ENCODE data around the gene ILRUN.
A peak's percentile ranks its signal among the peaks of the same experiment; 100 is the strongest.
"Not testable (repeated sequence)": the region's sequence is repeated elsewhere in the genome, so short reads cannot be mapped to it uniquely, and the experiment has no call there.

The ILRUN gene

DNA sequence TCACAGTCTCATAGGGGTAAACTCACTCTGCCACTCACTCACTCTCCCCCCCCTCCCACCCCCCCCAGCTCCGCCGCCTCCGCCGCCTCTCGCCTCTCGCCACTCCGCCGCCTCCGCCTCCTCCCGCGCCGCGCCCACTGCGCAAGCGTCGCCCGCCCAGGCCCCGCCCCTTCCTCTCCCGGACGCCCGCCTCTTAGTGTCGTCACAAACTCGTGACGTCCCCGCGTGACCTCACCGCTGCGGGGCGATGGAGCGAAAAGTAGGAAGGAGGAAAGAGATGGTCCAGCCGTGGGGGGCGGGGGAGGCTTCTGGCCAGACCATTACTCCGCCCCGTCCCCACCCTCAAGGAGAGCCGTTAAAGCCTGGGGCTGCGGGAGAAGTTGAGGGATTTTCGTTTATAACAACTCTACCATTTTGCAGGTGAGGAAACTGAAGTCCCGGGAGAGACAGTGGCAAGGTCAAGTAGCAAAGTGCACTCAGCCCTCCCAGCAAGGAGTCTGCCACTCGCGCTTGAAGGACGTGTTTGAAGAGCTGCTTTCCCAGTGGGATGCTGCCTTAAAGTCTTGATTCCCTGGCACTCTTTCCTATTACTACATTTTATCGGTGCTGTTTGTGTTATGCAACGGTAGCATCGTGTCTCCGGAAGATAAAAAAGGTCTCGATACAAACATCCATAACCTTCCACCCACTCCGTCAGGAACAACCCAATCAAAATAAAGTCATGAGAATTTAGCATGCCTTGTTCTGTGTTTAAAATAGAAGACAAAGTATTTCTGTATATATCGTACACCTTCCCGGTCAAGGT lies at the start of gene ILRUN:
TSS of gene ILRUN (minus strand) at position 29 of the 805 bp plus-strand sequence. CDS start 164 bp downstream, outside the sequence.
- peak; percentile 95 for DNase-seq (ENCODE audit: low spot score)

DNA sequence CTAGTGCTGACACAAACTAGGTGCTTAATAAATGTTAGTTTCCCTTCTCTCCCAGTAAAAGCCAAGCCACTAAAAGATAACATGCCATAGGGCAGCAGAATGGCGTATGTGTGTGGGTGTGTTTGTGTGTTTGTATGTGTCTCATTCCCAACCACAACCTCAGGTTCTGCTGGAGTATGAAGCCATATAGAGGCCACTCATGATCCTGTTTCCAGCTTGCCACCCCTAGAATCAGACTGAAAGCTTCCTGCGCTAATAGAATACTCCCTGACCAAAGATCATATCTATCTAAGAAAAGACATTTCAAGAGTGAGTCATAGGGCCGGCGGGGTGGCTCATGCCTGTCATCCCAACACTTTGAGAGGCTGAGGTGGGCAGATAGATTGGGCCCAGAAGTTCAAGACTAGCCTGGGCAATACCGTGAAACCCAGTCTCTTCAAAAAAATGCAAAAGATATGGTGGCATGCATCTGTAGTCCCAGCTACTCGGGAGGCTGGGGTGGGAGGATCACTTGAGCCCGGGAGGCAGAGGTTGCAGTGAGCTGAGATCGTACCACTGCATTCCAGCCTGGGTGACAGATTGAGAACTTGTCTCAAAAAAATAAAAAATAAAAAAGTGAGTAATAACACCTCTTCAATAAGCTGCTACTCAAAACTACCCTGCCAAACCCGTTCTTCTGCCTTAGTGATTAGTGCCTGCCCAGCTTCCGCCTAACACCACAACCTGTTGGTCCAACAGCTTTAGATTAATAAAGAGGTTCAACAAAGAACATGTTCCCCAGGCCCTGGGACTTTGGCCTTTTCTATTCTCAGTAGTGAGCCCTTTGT lies 48.9 kb upstream of the ILRUN start:
- no peak for DNase-seq (ENCODE audit: low spot score)

DNA sequence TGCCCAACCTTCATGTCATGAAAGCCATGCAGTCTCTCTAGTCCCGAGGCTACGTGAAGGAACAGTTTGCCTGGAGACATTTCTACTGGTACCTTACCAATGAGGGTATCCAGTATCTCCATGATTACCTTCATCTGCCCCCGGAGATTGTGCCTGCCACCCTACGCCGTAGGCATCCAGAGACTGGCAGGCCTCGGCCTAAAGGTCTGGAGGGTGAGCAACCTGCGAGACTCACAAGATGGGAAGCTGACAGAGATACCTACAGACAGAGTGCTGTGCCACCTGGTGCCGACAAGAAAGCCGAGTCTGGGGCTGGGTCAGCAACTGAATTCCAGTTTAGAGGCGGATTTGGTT lies 47.7 kb upstream of the ILRUN start:
- not testable (repeated sequence) for DNase-seq (ENCODE audit: low spot score)

DNA sequence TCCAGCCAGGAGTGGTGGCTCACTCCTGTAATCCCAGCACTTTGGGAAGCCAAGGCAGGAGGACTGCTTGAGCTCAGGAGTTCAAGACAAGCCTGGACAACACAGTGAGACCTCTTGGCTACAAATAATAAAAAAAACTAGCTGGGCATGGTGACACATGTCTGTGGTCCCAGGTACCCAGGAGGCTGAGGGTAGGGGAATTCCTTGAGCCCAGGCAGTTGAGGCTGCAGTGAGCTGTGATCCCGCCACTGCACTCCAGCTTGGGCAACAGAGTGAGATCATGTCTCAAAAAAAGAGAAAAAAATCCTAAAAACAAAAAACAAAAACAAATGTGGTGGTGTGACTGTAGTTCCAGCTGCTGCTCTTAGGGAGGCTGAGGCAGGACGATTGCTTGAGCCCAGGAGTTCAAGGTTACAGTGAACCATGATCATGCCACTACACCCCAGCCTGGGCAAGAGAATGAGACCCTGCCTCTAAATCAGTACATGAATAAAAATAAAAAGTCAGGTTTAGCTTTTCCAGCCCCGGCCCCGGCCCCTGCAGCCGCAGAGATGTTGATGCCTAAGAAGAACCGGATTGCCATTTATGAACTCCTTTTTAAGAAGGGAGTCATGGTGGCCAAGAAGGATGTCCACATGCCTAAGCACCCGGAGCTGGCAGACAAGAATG lies 47.2 kb upstream of the ILRUN start:
- DNase-seq (ENCODE audit: low spot score), result no peak

DNA sequence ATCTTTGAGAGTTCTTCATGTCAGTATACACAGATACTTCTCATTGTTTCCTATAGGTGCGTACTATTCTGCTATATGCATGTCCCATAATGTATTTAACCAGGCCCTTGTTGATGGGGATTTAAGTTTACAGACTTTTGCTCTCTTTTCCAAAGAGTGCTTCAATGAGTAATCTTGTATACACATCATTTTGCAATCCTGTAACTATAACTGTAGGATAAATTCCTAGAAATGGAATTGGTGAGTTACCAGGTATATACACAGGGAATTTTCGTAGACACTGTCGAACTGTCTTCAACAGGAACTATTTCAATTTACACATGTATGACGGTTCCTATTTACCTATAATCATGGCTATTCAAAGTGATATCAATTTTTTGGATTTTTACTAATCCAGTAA lies 45.5 kb upstream of the ILRUN start:
- no peak for DNase-seq (ENCODE audit: low spot score)

- no peak for DNase-seq (ENCODE audit: low spot score)
These were observed 40.3 kb upstream of the ILRUN start for GRCh38 chr6:34736823-34737222.

GRCh38 chr6:34731393-34732060 lies 35.0 kb upstream of the ILRUN start:
- DNase-seq (ENCODE audit: low spot score), result no peak

DNA sequence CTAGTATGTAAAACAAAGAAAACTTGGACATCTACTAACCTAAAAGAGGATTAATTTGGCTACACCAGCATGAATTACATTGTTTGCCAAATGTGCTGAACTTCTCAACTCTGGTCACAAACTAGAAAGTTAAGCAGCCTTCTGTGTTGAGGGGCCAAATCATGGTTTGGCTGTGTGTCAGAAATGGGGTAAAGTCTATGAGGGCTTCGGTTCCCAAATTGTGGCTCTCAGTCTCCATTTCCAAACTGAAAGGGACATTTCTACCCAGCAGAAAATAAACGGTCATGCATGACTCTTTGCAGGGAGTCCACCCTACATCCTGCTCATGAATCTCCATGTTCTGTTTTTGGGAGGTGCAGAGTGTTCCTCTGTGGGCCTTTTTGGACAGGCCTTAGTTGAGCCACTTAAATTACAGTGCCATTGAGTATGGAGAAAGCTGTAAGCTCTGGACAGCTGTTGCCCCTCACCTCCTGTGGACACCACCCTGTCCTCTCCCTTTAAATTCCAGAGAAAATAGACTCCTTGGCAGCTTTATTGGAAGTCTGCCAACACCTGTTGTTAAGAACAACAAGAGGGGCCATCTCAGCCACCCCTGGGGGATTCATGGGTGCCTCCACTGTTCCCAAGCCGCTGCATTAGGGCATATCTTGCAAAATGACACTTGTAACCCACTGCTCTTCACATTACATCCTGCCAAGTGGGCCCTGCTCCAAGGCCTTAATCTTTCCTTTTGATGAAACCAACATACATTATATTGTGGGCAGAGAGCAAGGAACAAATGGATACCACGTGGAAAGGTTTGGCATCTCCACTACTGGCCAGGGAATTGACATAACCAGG lies 33.3 kb upstream of the ILRUN start:
- no peak for DNase-seq (ENCODE audit: low spot score)

GRCh38 chr6:34726055-34726454 lies 29.5 kb upstream of the ILRUN start:
- no peak for DNase-seq (ENCODE audit: low spot score)

DNA sequence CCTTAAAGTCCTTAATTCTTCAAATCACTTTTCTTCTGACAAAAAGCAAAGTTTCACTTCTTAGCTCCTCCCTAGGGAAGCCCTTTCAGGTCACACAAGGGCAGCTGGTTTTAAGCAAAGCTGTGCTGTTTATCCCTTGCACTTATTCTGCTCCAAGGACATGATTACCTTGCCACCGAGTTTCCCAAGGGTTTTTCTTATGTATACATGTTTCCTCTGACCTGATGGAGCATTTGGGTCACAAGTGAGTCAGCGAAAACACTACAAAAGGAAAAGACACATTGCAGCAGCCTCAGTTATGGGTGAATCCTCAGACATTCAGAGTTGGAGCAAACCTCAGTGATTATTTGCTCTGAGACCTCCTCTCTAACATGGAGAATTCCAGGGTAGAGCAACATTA lies 26.6 kb upstream of the ILRUN start:
- no peak for DNase-seq (ENCODE audit: low spot score)

GRCh38 chr6:34722451-34722850 lies 25.9 kb upstream of the ILRUN start:
- no peak for DNase-seq (ENCODE audit: low spot score)

DNA sequence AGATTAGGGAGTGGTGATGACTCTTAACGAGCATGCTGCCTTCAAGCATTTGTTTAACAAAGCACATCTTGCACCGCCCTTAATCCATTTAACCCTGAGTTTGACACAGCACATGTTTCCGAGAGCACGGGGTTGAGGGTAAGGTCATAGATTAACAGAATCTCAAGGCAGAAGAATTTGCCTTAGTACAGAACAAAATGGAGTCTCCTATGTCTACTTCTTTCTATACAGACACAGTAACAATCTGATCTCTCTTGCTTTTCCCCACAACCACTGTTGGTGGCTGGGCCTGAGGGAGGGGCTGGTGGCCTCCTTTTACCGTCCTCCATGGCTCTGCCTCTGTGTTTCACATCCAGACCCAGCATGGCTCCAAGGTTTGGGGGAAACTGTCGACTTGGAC lies 23.6 kb upstream of the ILRUN start:
- not testable (repeated sequence) for DNase-seq (ENCODE audit: low spot score)

DNA sequence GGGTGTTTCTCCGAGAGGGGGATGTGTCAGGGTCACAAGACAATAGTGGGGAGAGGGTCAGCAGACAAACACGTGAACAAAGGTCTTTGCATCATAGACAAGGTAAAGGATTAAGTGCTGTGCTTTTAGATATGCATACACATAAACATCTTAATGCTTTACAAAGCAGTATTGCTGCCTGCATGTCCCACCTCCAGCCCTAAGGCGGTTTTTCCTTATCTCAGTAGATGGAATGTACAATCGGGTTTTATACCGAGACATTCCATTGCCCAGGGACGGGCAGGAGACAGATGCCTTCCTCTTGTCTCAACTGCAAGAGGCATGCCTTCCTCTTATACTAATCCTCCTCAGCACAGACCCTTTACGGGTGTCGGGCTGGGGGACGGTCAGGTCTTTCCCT lies 23.1 kb upstream of the ILRUN start:
- not testable (repeated sequence) for DNase-seq (ENCODE audit: low spot score)

- DNase-seq (ENCODE audit: low spot score), result no peak
These were observed 22.4 kb upstream of the ILRUN start for GRCh38 chr6:34718976-34719375.

- DNase-seq (ENCODE audit: low spot score), result no peak
These were observed 20.9 kb upstream of the ILRUN start for GRCh38 chr6:34717466-34717865.

- no peak for DNase-seq (ENCODE audit: low spot score)
These were observed 18.1 kb upstream of the ILRUN start for GRCh38 chr6:34714663-34715062.

DNA sequence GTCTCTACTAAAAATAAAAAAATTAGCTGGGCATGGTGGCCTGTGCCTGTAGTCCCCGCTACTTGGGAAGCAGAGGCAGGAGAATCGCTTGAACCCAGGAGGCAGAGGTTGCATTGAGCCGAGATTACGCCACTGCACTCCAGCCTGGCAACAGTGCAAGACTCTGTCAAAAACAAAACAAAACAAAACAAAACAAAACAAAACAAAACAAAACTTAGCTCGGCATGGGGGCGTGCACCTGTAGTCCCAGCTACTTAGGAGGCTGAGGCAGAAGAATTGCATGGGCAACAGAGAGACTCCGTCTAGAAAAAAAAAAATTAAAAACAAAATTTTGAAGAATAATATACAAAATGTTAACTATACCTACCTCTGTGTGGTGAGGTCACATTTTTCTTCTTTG lies 16.3 kb upstream of the ILRUN start:
- not testable (repeated sequence) for DNase-seq (ENCODE audit: low spot score)

DNA sequence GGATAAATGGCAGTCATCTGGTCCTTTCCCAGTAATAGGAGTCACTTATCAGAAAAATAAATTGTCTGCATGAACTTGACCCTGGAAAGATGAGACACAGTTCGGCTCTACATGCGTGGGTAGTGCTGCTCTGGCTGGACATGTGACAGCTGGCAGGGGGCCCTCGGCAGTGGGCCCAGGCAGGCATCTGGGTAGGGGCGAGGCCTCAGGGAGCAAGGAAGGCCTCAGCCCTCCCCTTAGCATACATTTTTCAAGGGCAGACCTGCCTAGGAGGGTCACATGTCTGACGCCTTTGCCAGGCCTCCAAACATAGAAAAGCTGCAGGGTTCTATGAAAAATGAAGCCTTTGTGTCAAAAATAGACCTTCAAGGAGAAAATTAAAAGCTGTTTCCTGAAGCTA lies 12.8 kb upstream of the ILRUN start:
- DNase-seq (ENCODE audit: low spot score), result no peak

- DNase-seq (ENCODE audit: low spot score), result no peak
These were observed 8.7 kb upstream of the ILRUN start for GRCh38 chr6:34705241-34705640.

DNA sequence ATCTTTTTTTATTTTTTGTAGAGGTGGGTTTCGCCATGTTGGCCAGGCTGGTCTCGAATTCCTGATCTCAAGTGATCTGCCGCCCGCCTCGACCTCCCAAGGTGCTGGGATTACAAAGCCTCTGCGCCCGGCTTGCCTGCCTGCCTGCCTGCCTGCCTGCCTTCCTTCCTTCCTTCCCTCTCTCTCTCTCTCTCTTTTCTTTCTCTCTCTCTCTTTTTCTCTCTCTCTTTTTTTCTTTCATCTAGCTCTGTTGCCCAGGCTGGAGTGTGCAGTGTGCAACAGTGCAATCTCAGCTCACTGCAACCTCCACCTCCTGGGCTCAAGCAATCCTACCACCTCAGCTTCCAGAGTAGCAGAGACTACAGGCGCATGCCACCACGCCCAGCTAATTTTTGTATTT lies 4.6 kb upstream of the ILRUN start:
- DNase-seq (ENCODE audit: low spot score), result no peak

DNA sequence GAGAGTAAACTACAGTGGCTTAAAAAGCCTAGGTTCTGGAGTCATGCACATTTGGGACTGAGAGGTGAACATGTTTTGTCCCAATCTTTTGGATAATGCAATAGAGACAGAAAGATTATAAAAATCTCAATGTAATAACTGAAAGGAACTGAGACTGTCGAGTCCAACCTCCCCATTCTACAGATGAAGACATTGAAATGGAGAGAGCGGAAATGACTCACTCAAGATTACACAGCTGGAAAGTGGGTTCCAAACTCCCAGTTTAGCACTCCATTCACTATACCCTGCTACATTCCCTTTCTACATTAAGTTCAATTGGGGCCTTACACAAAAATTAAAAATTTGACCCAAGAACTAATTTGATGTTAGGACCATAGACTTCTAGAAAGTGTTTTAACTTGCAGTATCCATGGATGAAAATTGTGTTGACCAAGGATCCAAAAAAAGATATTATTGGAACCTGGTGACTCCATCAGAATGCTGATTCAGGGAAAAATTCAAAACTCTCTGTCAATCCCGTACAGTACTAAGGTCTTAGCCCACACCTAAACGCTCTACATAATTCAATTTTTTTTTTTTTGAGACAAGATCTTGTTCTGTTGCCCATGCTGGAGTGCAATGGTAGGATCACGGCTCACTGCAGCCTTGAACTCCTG lies 1.5 kb upstream of the ILRUN start:
- no peak for DNase-seq (ENCODE audit: low spot score)

All from germinal center (tissue), 1 donor.